CD14-positive monocyte (primary cell): ENCODE data around the gene AMPD3. TPM values are rescaled to one million over a fixed set of nuclear protein-coding genes. Genes with fewer than 3 reads are reported as not detected.

Experiments
- DNase-seq, 3 donors: peaks; one replicate each; pipeline ENCODE4 v3.0.0-alpha.2; 2011 to 2022
- H2AFZ ChIP-seq: 2 replicates; pipeline ENCODE4 v1.6.0; 2012; ENCODE audit warnings: mild to moderate bottlenecking, low read depth, low read length, inconsistent platforms; ENCODE audit not compliant: insufficient read depth, poor library complexity, severe bottlenecking
- H3K27ac ChIP-seq, 2 donors: 1 replicate in 1 of 2; 2 replicates in 1 of 2; pipeline ENCODE4 v1.5.1; 2012 to 2013; ENCODE audit warnings: low read length in 2 of 2, control low read depth in 1 of 2, inconsistent platforms in 1 of 2, low read depth in 1 of 2, mild to moderate bottlenecking in 1 of 2
- H3K27me3 ChIP-seq, 2 donors: one replicate each; pipeline versions ENCODE4 v1.6.0 to v1.6.1; 2011 to 2013; ENCODE audit warnings: low read length in 2 of 2; ENCODE audit not compliant: control insufficient read depth in 2 of 2, insufficient read depth in 2 of 2
- H3K36me3 ChIP-seq, 2 donors: replicated peaks in 1 of 2; 1 replicate in 1 of 2; 2 replicates in 1 of 2; pipeline versions ENCODE4 v1.5.1 to v1.6.1; 2012 to 2013; ENCODE audit warnings: low read length in 2 of 2, control low read depth in 1 of 2, inconsistent platforms in 1 of 2, mild to moderate bottlenecking in 1 of 2; ENCODE audit not compliant: insufficient read depth in 2 of 2, control insufficient read depth in 1 of 2
- H3K4me1 ChIP-seq, 2 donors: 1 replicate in 1 of 2; 2 replicates in 1 of 2; pipeline versions ENCODE4 v1.5.1 to v1.6.1; 2012 to 2013; ENCODE audit warnings: low read length in 2 of 2, control low read depth in 1 of 2, inconsistent platforms in 1 of 2, mild to moderate bottlenecking in 1 of 2, moderate library complexity in 1 of 2; ENCODE audit not compliant: insufficient read depth in 2 of 2, control insufficient read depth in 1 of 2
- H3K4me2 ChIP-seq: replicated peaks from 2 replicates; pipeline ENCODE3; 2012; ENCODE audit warnings: low read length, moderate library complexity, mild to moderate bottlenecking; ENCODE audit not compliant: poor library complexity, severe bottlenecking; ENCODE audit errors: extremely low read depth
- H3K4me3 ChIP-seq, 3 experiments: fragments of 200-600 bp in 1 of 3; sonication (generic) in 1 of 3; replicated peaks in 1 of 3; 1 replicate in 2 of 3; 2 replicates in 1 of 3; pipeline ENCODE4 v1.5.1; 2011 to 2013; ENCODE audit warnings: low read length in 3 of 3, mild to moderate bottlenecking in 3 of 3, control low read depth in 2 of 3, low read depth in 2 of 3, inconsistent platforms in 1 of 3, moderate library complexity in 1 of 3
- H3K79me2 ChIP-seq: 2 replicates; pipeline ENCODE4 v1.6.0; 2012; ENCODE audit warnings: mild to moderate bottlenecking, control low read depth, inconsistent platforms, low read length, moderate library complexity; ENCODE audit not compliant: insufficient read depth
- H3K9ac ChIP-seq: 2 replicates; pipeline ENCODE4 v1.6.0; 2017; ENCODE audit warnings: low read length, mild to moderate bottlenecking; ENCODE audit not compliant: insufficient read depth, poor library complexity, severe bottlenecking
- H3K9me3 ChIP-seq, 2 donors: replicated peaks in 1 of 2; 1 replicate in 1 of 2; 2 replicates in 1 of 2; pipeline versions ENCODE4 v1.5.1 to v1.6.1; 2012 to 2013; ENCODE audit warnings: low read length in 2 of 2, control low read depth in 1 of 2; ENCODE audit not compliant: control insufficient read depth in 1 of 2, insufficient read depth in 1 of 2
- H4K20me1 ChIP-seq: 2 replicates; pipeline ENCODE4 v1.6.0; 2012; ENCODE audit warnings: mild to moderate bottlenecking, low read length, control low read depth, moderate library complexity; ENCODE audit not compliant: insufficient read depth
- H3K27ac Mint-ChIP-seq, 7 donors: one replicate each; pipeline ENCODE4 v1.8.0; 2020; ENCODE audit warnings: mild to moderate bottlenecking in 7 of 7, mixed read lengths in 7 of 7, moderate library complexity in 6 of 7, inconsistent platforms in 2 of 7
- H3K27me3 Mint-ChIP-seq, 3 donors: one replicate each; pipeline ENCODE4 v1.8.0; 2021 to 2022; ENCODE audit warnings: low read depth in 3 of 3, mild to moderate bottlenecking in 3 of 3, mixed read lengths in 3 of 3, moderate library complexity in 3 of 3, inconsistent platforms in 1 of 3
- H3K36me3 Mint-ChIP-seq, 2 donors: one replicate each; pipeline ENCODE4 v1.8.0; 2020; ENCODE audit warnings: mixed read lengths in 2 of 2, inconsistent platforms in 1 of 2, mild to moderate bottlenecking in 1 of 2
- H3K4me1 Mint-ChIP-seq: one replicate; pipeline ENCODE4 v1.8.0; 2020; ENCODE audit warnings: mild to moderate bottlenecking, mixed read lengths
- H3K4me3 Mint-ChIP-seq, 2 donors: one replicate each; pipeline ENCODE4 v1.8.0; 2020; ENCODE audit warnings: mild to moderate bottlenecking in 2 of 2, mixed read lengths in 2 of 2, moderate library complexity in 1 of 2
- H3K9me3 Mint-ChIP-seq, 7 donors: one replicate each; pipeline ENCODE4 v1.8.0; 2020 to 2022; ENCODE audit warnings: mixed read lengths in 7 of 7, mild to moderate bottlenecking in 6 of 7, moderate library complexity in 6 of 7, inconsistent platforms in 2 of 7
- CTCF ChIP-seq: fragments of 200-600 bp; IDR thresholded peaks from one replicate; pipeline ENCODE4 v1.8.0; 2022; ENCODE audit warnings: antibody characterized with exemption, mild to moderate bottlenecking
- WGBS: methylation state at CpG from one replicate; pipeline ENCODE4 v1.1.5; 2013; ENCODE audit warnings: missing lambda C conversion rate; ENCODE audit not compliant: insufficient coverage; 5-methylcytosine and 5-hydroxymethylcytosine counted together
- intact Hi-C, 2 donors: fragments of 100-400 bp; cut with micrococcal nuclease; formaldehyde crosslinking; loops; one replicate each; pipeline versions ENCODE4 v1.15.0 to v1.15.1; 2023
- polyA plus RNA-seq, 3 donors: library from polyadenylated mRNA; depleted of rRNA in 1 of 3; unstranded in 2 of 3; stranded (reverse) in 1 of 3; fragments of 300-500 nt in 2 of 3; fragments of >200 nt in 1 of 3; fragmentation: Illumina TruSeq in 2 of 3; gene quantifications; 1 replicate in 2 of 3; 2 replicates in 1 of 3; pipeline ENCODE4 v1.2.3, GENCODE V29; 2012 to 2021

The AMPD3 gene
- polyA plus RNA-seq, 3 donors: 10.5 to 24.3 (median 14.3) TPM

GRCh38 chr11:10407055-10407454 lies 48.0 kb upstream of the AMPD3 start:
- peak overlapping the region in 4 of 7 donors; percentile 34 to 82 (median 66) for H3K27ac Mint-ChIP-seq
- Histone ChIP-seq H3K27me3 (no peaks in the 10 kb centered on the region), H3K9me3 (no peaks in the 10 kb centered on the region), H3K4me3 (no peak overlapping the region), H4K20me1 (no peaks in the 10 kb centered on the region), H3K79me2 (no peaks in the 10 kb centered on the region), H3K9ac (no peak overlapping the region), H3K4me1 (peaks cover 30 to 35% of the 10 kb centered on the region in 2 donors), H3K4me2 (no peak overlapping the region), H3K27ac (peak overlapping the region in 1 of 2 donors; percentile 34), H2AFZ (no peak overlapping the region), H3K36me3 (no peaks in the 10 kb centered on the region)
- TF ChIP-seq CTCF: no peak
- H3K4me3 Mint-ChIP-seq: no peak overlapping the region
- H3K4me1 Mint-ChIP-seq: peaks cover 36% of the 10 kb centered on the region
- no CpG with 5 or more reads among the region's 3 CpGs for WGBS
- intact Hi-C loops: loop anchor here (5.0 to 10.0 kb wide), 2 partner anchors 268 to 330 kb away; no protein-coding TSS in a partner anchor
- peak; percentile 73 to 88 (median 80) for DNase-seq
- H3K36me3 Mint-ChIP-seq: peaks cover 0 to 4% of the 10 kb centered on the region in 2 donors
- H3K27me3 Mint-ChIP-seq: peaks cover 0 to 3% (median 2%) of the 10 kb centered on the region in 3 donors
- H3K9me3 Mint-ChIP-seq: peaks cover 0 to 3% (median 0%) of the 10 kb centered on the region in 7 donors

GRCh38 chr11:10407749-10408685 lies 47.0 kb upstream of the AMPD3 start:
- intact Hi-C loops: loop anchor here (5.0 to 10.0 kb wide), 2 partner anchors 267 to 329 kb away; no protein-coding TSS in a partner anchor
- peaks cover 24 to 31% of the 10 kb centered on the region in 2 donors for H3K4me1 ChIP-seq
- Mint-ChIP-seq H3K27me3 (peaks cover 0 to 3% (median 0%) of the 10 kb centered on the region in 3 donors), H3K9me3 (peaks cover 0 to 3% (median 0%) of the 10 kb centered on the region in 7 donors), H3K27ac (peak overlapping the region in 2 of 7 donors; percentile 5 to 12), H3K4me1 (peaks cover 33% of the 10 kb centered on the region), H3K36me3 (no peaks in the 10 kb centered on the region), H3K4me3 (no peak overlapping the region)
- DNase-seq: no peak
- no peaks in the 10 kb centered on the region for H3K9me3 ChIP-seq
- no peak overlapping the region for H3K4me3 ChIP-seq
- H3K36me3 ChIP-seq: no peaks in the 10 kb centered on the region
- no peaks in the 10 kb centered on the region for H3K27me3 ChIP-seq
- no peaks in the 10 kb centered on the region for H3K79me2 ChIP-seq
- TF ChIP-seq CTCF: no peak
- H2AFZ ChIP-seq: no peak overlapping the region
- H3K27ac ChIP-seq: no peak overlapping the region
- no peak overlapping the region for H3K9ac ChIP-seq
- WGBS: 96% methylated on average over 12 of the region's 13 CpGs
- no peaks in the 10 kb centered on the region for H4K20me1 ChIP-seq
- H3K4me2 ChIP-seq: no peak overlapping the region
